ENCODE results near the gene NACC1.

Gene NACC1

GRCh38 chr19:13073263-13073662 lies 44.8 kb upstream of the NACC1 start:
- TF ChIP-seq, protein P1, sequence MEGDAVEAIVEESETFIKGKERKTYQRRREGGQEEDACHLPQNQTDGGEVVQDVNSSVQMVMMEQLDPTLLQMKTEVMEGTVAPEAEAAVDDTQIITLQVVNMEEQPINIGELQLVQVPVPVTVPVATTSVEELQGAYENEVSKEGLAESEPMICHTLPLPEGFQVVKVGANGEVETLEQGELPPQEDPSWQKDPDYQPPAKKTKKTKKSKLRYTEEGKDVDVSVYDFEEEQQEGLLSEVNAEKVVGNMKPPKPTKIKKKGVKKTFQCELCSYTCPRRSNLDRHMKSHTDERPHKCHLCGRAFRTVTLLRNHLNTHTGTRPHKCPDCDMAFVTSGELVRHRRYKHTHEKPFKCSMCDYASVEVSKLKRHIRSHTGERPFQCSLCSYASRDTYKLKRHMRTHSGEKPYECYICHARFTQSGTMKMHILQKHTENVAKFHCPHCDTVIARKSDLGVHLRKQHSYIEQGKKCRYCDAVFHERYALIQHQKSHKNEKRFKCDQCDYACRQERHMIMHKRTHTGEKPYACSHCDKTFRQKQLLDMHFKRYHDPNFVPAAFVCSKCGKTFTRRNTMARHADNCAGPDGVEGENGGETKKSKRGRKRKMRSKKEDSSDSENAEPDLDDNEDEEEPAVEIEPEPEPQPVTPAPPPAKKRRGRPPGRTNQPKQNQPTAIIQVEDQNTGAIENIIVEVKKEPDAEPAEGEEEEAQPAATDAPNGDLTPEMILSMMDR (IDR thresholded peaks at IDR 0.05; ENCODE audit: low read depth, low read length): no peak
- no peak overlapping the region for H3K4me3 ChIP-seq (replicated peaks in 1 of 2; ENCODE audit: low read depth in 2 of 2, low read length in 2 of 2)
- DNase-seq (ENCODE audit: low read depth in 2 of 2): no peak

DNA sequence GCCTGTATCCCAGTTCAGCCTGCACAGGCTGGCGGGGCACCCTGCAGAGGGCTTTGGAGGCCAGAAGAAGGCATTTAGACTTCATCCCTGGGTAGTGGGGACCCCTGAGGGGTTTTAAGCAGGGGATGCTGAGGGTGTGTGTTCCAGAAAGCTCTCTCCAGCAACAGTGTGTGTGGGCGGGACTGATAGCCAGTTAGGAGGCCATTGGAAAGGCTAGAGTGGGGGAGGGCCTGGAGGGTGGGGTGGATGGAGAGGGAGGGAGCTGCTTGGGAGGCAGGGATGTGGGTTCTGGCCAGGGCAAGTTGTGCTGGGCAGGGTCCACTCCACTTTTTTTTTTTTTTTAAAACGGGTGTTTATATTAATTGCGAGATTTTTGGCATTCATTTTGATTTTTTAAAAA lies 43.7 kb upstream of the NACC1 start:
- TF ChIP-seq, protein P1 (IDR thresholded peaks at IDR 0.05; ENCODE audit: low read depth, low read length): no peak
- H3K4me3 ChIP-seq (replicated peaks in 1 of 2; ENCODE audit: low read depth in 2 of 2, low read length in 2 of 2): no peak overlapping the region
- no peak for DNase-seq (ENCODE audit: low read depth in 2 of 2)

DNA sequence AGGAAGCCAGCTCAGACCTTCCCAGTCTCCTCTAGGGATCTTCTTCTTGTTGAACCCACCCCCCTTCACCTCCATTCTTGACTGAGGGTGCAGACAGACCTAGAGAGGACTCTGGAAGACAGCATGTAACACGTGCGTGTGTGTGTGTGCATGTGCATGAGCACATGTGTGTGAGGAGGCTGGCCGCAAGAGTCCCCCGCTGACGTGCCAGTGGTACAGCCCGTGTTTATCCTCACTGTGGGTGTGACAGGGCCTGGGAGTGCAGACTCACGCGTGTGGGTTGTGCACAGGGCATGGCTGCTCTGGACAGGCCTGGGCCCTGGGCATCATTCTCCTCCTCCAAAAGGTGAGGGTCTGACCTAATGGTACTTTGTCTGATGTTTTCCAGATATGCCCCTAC lies 41.7 kb upstream of the NACC1 start:
- no peak overlapping the region for H3K4me3 ChIP-seq (replicated peaks in 1 of 2; ENCODE audit: low read depth in 2 of 2, low read length in 2 of 2)
- TF ChIP-seq, protein P1 (IDR thresholded peaks at IDR 0.05; ENCODE audit: low read depth, low read length): no peak
- no peak for DNase-seq (ENCODE audit: low read depth in 2 of 2)

GRCh38 chr19:13076787-13077186 lies 41.3 kb upstream of the NACC1 start:
- no peak overlapping the region for H3K4me3 ChIP-seq (replicated peaks in 1 of 2; ENCODE audit: low read depth in 2 of 2, low read length in 2 of 2)
- TF ChIP-seq, protein P1 (IDR thresholded peaks at IDR 0.05; ENCODE audit: low read depth, low read length): no peak
- DNase-seq (ENCODE audit: low read depth in 2 of 2): no peak

GRCh38 chr19:13077240-13077639 lies 40.8 kb upstream of the NACC1 start:
- no peak overlapping the region for H3K4me3 ChIP-seq (replicated peaks in 1 of 2; ENCODE audit: low read depth in 2 of 2, low read length in 2 of 2)
- DNase-seq (ENCODE audit: low read depth in 2 of 2): no peak
- TF ChIP-seq, protein P1 (IDR thresholded peaks at IDR 0.05; ENCODE audit: low read depth, low read length): no peak

GRCh38 chr19:13078381-13078780 lies 39.7 kb upstream of the NACC1 start:
- DNase-seq (ENCODE audit: low read depth in 2 of 2): no peak
- TF ChIP-seq, protein P1 (IDR thresholded peaks at IDR 0.05; ENCODE audit: low read depth, low read length): no peak
- H3K4me3 ChIP-seq (replicated peaks in 1 of 2; ENCODE audit: low read depth in 2 of 2, low read length in 2 of 2): no peak overlapping the region

GRCh38 chr19:13078897-13079541 lies 39.0 kb upstream of the NACC1 start:
- no peak for DNase-seq (ENCODE audit: low read depth in 2 of 2)
- no peak overlapping the region for H3K4me3 ChIP-seq (replicated peaks in 1 of 2; ENCODE audit: low read depth in 2 of 2, low read length in 2 of 2)
- TF ChIP-seq, protein P1 (IDR thresholded peaks at IDR 0.05; ENCODE audit: low read depth, low read length): no peak
